Measurements from ENCODE around the gene PLB1.

The PLB1 gene, protein sequence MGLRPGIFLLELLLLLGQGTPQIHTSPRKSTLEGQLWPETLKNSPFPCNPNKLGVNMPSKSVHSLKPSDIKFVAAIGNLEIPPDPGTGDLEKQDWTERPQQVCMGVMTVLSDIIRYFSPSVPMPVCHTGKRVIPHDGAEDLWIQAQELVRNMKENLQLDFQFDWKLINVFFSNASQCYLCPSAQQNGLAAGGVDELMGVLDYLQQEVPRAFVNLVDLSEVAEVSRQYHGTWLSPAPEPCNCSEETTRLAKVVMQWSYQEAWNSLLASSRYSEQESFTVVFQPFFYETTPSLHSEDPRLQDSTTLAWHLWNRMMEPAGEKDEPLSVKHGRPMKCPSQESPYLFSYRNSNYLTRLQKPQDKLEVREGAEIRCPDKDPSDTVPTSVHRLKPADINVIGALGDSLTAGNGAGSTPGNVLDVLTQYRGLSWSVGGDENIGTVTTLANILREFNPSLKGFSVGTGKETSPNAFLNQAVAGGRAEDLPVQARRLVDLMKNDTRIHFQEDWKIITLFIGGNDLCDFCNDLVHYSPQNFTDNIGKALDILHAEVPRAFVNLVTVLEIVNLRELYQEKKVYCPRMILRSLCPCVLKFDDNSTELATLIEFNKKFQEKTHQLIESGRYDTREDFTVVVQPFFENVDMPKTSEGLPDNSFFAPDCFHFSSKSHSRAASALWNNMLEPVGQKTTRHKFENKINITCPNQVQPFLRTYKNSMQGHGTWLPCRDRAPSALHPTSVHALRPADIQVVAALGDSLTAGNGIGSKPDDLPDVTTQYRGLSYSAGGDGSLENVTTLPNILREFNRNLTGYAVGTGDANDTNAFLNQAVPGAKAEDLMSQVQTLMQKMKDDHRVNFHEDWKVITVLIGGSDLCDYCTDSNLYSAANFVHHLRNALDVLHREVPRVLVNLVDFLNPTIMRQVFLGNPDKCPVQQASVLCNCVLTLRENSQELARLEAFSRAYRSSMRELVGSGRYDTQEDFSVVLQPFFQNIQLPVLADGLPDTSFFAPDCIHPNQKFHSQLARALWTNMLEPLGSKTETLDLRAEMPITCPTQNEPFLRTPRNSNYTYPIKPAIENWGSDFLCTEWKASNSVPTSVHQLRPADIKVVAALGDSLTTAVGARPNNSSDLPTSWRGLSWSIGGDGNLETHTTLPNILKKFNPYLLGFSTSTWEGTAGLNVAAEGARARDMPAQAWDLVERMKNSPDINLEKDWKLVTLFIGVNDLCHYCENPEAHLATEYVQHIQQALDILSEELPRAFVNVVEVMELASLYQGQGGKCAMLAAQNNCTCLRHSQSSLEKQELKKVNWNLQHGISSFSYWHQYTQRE (N-terminal part only)

GRCh38 chr2:28495551-28496250, at the start of gene PLB1:
TSS of gene PLB1 (plus strand) at chr2:28496060. CDS start at chr2:28496115, 55 bp downstream.
- no peak for FAIRE-seq
- no peak for DNase-seq (ENCODE audit: insufficient read length, low spot score)
- no peak for TF ChIP-seq CTCF (IDR thresholded peaks at IDR 0.05; ENCODE audit: insufficient read depth, missing control alignments)

DNA sequence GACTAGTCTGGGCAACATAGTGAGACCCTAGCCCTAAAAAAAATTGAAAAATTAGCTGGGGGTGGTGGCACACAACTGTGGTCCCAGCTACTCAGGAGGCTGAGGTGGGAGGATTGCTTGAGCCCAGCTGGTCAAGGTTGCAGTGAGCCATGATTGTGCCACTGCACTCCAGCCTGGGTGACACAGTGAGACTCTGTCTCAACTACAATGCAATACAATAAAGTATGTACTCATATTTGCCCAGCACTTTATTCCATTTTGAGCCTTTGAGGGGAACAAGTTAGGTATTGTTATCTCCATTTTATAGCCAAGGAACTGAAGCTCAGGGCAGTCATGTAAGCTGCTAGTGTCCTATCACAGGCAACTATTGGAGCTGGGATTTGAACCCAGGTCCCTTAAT, 49.3 kb upstream of the PLB1 start:
- no peak for DNase-seq (ENCODE audit: insufficient read length, low spot score)
- no peak for TF ChIP-seq CTCF (IDR thresholded peaks at IDR 0.05; ENCODE audit: insufficient read depth, missing control alignments)
- FAIRE-seq: no peak

GRCh38 chr2:28447086-28447485, 48.8 kb upstream of the PLB1 start:
- DNase-seq (ENCODE audit: insufficient read length, low spot score) (no peak), FAIRE-seq (no peak)
- TF ChIP-seq CTCF (IDR thresholded peaks at IDR 0.05; ENCODE audit: insufficient read depth, missing control alignments): no peak

GRCh38 chr2:28447943-28448792, 47.7 kb upstream of the PLB1 start:
- no peak for TF ChIP-seq CTCF (IDR thresholded peaks at IDR 0.05; ENCODE audit: insufficient read depth, missing control alignments)
- no peak for DNase-seq (ENCODE audit: insufficient read length, low spot score)
- FAIRE-seq: no peak

GRCh38 chr2:28448793-28449100, 47.1 kb upstream of the PLB1 start:
- no peak for TF ChIP-seq CTCF (IDR thresholded peaks at IDR 0.05; ENCODE audit: insufficient read depth, missing control alignments)
- FAIRE-seq: no peak
- no peak for DNase-seq (ENCODE audit: insufficient read length, low spot score)

DNA sequence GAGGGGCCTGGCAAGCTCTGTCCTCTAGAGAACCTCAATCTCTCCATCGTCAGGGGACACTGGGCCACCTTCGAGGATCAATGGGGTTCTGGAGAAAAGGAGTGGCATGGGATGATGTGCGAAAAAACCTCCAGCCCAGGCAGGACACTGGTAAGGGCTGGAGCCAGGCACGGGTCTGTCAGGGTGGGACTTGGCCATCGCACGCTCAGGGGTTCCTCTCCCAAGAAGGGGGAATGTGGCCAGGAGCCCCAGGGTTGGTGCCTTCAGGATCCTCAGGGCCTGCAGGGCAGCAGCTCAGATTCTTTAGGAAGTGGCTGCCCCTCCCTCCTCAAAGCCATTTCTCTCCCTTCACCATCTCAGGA, 46.8 kb upstream of the PLB1 start:
- no peak for FAIRE-seq
- DNase-seq (ENCODE audit: insufficient read length, low spot score): no peak
- TF ChIP-seq CTCF (IDR thresholded peaks at IDR 0.05; ENCODE audit: insufficient read depth, missing control alignments): no peak

Measured in D721Med (cell line).